Measurements from ENCODE around the gene BRIP1.

Gene BRIP1

GRCh38 chr17:61662741-61663140 lies 200.6 kb downstream of the BRIP1 start:
- DNase-seq (ENCODE audit: low read depth): peak; percentile 19

GRCh38 chr17:61662186-61662585 lies 201.1 kb downstream of the BRIP1 start:
- no peak for DNase-seq (ENCODE audit: low read depth)

GRCh38 chr17:61660746-61661485 lies 202.4 kb downstream of the BRIP1 start:
- DNase-seq (ENCODE audit: low read depth): no peak

- no peak for DNase-seq (ENCODE audit: low read depth)
Observed at GRCh38 chr17:61659437-61659836, 203.9 kb downstream of the BRIP1 start.

DNA sequence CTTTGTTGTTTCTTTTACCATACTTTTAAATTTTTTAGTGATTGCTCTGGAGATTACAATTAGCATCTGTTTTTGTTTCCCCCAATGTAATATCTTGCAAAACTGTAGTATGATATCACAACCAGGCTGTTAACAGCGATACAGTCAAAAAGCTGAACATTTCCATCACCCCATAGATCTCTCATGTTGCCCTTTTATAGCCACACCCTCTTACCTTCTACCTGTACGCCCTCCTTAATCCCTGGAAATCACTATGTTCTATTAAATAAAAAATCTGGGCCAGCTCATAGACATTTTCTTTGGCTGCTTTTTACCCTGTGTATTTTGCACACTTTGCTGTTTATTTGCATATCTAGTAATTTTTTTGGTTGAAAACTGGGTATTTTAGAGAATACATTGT lies 205.1 kb downstream of the BRIP1 start:
- DNase-seq (ENCODE audit: low read depth): no peak

DNA sequence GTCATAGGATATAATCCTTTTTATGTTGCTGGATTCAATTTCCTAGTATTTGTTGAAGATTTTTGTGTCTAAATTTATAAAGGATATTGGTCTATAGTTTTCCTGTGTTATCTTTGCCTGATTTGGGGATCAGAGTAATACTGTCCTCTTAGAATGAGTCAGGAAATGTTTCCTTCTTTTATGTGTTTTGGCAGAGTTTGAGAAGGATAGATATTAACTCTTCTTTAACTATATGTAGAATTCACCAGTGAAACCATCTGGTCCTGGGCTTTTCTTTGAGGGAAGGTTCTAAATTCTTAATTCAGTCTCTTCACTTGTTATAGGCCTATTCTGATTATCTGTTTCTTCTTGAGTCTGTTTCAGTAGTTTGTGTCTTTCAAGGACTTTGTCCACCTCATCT lies 206.0 kb downstream of the BRIP1 start:
- no peak for DNase-seq (ENCODE audit: low read depth)

DNA sequence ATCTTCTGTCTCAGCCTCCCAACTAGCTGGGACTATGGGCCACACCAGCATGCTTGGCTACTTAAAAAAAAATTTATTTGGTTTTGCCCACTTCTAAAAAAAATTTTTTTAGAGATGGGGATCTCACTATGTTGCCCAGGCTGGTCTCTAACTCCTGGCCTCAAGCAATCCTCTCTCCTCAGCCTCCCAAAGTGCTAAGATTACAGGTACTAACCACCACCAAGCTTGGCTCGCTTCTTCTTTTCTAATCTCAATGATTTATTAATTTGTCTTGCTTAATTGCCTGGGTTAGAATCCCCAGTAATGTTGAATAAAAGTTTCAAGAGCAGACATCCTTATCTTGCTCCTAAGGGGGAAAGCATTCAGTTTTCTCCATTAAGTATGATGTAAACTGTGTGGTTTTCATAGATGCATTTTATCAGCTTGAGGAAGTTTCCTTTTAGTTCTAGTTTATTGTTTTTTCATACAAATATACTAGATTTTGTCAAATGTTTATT lies 206.6 kb downstream of the BRIP1 start:
- DNase-seq (ENCODE audit: low read depth): no peak

DNA sequence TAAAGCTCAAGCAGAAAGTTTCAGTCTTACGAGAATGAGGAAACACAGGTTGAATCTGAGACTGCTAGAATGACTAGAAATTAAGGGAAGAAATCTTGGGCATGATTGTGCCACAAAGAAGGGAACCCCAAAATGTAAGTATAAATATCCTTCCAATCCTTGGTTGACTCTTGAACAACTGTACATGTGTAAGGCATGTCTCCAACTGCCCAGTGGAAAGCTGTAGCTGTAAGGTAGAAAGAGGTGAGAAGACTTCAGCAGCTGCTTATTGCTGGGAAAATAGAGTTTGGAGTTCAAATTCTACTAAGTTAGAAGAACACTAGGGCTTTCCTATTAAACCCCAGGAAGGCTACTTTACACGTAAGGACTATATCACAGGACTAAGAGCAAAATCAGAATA lies 212.6 kb downstream of the BRIP1 start:
- no peak for DNase-seq (ENCODE audit: low read depth)

DNA sequence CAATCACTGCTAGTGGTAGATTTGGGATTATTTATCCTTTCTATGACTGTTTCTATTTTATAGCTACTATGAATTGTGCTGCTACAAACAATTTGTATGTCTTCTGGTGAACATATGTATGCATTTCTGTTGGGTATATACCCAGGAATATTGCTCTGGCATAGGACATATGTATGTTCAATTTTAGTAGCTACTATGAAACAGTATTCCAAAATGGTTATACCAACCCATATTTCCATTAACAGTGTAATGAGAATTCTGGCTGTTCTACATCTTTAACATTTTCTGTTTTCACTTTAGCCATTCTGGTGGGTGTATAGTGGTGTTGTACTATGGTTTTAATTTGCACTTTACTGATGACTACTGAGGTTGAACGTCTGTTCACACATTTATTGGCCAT lies 214.7 kb downstream of the BRIP1 start:
- no peak for DNase-seq (ENCODE audit: low read depth)

DNA sequence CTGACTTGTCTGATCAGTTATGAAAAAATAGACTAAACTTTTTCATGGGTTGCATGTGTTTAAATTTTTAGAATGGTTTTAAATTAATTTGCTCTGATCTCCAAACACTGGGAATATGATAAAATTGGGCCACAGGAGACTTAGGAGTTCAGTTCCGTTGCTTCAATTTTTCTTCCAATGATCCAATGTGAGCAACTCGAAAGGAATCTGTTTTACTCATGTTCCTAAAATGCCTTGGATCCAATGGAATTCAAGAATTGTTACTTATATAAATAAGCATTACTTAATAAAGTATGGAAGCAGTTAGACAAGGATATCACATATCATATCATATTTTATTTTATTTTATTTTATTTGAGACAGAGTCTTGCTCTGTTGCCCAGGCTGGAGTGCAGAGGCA lies 216.3 kb downstream of the BRIP1 start:
- peak; percentile 69 for DNase-seq (ENCODE audit: low read depth)

DNA sequence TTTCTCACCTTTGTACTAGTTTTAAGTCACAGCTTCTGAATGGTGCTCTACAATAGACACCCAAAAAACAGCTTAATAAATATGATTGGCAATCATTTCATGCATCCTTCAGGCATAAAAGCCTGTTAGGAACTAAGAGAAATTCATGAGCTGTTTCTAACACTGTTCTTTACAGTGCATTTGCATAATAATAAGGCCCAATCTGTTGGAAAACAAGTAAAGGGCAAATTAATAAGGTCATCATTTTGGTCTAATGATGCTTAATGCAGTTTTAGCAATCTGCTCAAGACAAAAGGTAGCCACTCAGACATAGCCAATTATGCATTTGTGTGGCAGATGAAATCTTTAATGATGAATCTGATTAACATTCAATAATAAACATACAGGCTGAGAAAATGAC lies 216.8 kb downstream of the BRIP1 start:
- no peak for DNase-seq (ENCODE audit: low read depth)

- DNase-seq (ENCODE audit: low read depth): no peak
Observed at GRCh38 chr17:61645920-61646319, 217.4 kb downstream of the BRIP1 start.

GRCh38 chr17:61644800-61645774 lies 218.2 kb downstream of the BRIP1 start:
- no peak for DNase-seq (ENCODE audit: low read depth)

- no peak for DNase-seq (ENCODE audit: low read depth)
Observed at GRCh38 chr17:61642768-61643167, 220.6 kb downstream of the BRIP1 start.

DNA sequence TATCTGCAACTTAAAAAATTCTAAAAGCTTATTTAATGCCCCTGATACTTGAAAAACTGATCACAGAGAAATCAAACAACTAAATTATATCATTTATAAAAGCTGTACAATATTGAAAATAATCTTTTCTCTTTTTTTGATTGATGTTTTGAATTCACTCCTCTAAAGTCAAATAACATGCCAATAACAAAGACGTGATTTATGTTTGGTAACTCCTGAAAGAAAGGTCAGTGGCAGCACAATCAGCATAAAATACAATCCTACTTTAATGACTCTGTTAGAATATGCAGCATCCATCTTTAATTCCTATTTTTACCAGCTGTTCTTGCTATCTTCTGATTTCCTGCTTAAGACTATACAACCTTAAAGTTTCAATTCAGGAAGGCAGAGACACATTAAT lies 221.6 kb downstream of the BRIP1 start:
- no peak for DNase-seq (ENCODE audit: low read depth)

DNA sequence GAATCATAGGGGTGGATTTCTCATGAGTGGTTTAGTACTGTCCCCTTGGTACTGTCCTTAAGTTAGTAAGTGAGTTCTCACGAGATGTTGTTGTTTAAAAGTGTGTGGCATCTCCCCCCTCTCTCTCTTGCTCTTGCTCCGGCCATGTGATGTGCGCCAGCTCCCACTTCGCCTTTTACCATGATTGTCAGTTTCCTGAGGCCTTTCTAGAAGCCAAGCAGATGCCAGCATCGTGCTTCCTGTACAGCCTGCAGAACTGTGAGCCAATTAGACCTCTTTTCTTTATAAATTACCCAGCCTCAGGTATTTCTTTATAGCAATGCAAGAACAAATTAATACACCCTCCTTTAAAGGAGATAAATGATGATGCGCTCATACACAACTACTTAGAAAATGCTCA lies 222.2 kb downstream of the BRIP1 start:
- DNase-seq (ENCODE audit: low read depth): no peak

DNA sequence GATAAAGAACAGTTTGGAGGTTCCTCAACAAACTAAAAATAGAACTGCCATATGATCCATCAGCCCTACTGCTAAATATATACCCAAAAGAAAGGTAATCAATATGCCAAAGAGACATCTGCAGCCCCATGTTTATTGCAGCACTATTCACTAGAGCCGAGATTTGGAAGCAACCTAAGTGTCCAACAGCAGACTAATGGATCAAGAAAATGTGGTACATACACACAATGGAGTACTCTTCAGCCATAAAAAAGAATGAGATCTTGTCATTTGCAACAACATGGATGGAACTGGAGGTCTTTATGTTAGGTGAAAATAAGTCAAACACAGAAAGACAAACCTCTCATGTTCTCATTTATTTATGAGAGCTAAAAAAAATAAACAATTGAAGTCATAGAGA lies 223.5 kb downstream of the BRIP1 start:
- no peak for DNase-seq (ENCODE audit: low read depth)

- DNase-seq (ENCODE audit: low read depth): no peak
Observed at GRCh38 chr17:61638087-61638486, 225.2 kb downstream of the BRIP1 start.

DNA sequence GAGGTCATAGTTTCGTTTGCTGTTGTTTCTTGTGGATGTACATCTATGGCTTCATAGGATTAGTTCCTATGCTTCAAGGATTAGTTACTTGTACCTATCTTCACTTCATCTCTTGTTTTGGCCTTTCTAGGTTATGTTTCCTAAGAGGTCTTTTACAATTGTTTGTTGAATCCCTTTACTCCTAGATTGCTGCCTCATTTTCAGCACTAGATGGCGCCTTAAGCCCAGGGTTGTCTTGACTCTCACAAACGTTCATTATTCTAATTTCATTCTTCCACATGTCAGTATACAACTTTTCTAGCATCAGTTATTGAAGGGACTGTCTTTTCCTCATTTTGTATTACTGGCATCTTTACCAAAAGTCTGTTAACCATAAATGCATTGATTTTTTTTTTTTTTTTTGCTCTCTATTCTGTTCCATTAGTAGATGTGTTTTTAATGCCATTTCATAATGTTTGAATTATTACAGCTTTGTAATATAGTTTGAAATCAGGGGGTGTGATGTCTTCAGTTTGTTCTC lies 227.4 kb downstream of the BRIP1 start:
- DNase-seq (ENCODE audit: low read depth): peak; percentile 54

- DNase-seq (ENCODE audit: low read depth): no peak
Observed at GRCh38 chr17:61634942-61635538, 228.3 kb downstream of the BRIP1 start.

DNA sequence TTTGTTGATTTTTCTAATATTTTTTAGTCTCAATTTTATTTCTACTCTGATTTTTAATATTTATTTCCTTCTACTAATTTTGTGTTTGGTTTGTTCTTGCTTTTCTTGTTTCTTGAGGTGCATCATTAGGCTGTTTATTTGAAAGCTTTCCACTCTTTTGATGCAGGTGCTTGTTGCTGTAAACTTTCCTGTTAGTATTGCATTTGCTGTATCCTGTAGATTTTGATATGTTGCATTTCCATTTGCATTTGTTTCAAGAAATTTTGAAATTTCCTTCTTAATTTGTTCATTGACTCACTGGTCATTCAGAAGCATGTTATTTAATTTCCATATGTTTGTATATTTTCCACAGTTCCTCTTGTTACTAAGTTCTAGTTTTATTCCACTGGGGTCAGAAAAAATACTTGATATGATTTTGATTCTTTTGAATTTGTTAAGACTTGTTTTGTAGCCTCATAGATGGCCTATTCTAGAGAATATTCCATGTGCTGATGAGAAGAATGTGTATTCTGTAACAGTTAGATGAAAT lies 229.3 kb downstream of the BRIP1 start:
- no peak for DNase-seq (ENCODE audit: low read depth)

GRCh38 chr17:61632826-61633225 lies 230.5 kb downstream of the BRIP1 start:
- DNase-seq (ENCODE audit: low read depth): no peak
